Activated naive CD8-positive, alpha-beta T cell treated with anti-CD3 and anti-CD28 coated beads for 36 hours (primary cell): Measurements from ENCODE around the gene CDCA3. TPM values are rescaled to one million over a fixed set of nuclear protein-coding genes. Genes with fewer than 3 reads are reported as not detected.

ENCODE experiments used
- DNase-seq: peaks from one replicate; pipeline ENCODE4 v3.0.0; 2021
- H3K27ac Mint-ChIP-seq: one replicate; pipeline ENCODE4 v1.8.0; 2022; ENCODE audit warnings: mild to moderate bottlenecking, moderate library complexity, mixed read lengths
- H3K27me3 Mint-ChIP-seq: one replicate; pipeline ENCODE4 v1.8.0; 2022; ENCODE audit warnings: mild to moderate bottlenecking, mixed read lengths
- H3K36me3 Mint-ChIP-seq: one replicate; pipeline ENCODE4 v1.8.0; 2021; ENCODE audit warnings: mild to moderate bottlenecking, mixed read lengths
- H3K4me1 Mint-ChIP-seq: one replicate; pipeline ENCODE4 v1.8.0; 2021; ENCODE audit warnings: mixed read lengths
- H3K4me3 Mint-ChIP-seq: one replicate; pipeline ENCODE4 v1.8.0; 2022; ENCODE audit warnings: mild to moderate bottlenecking, moderate library complexity, mixed read lengths
- H3K9me3 Mint-ChIP-seq: one replicate; pipeline ENCODE4 v1.8.0; 2022; ENCODE audit warnings: mixed read lengths
- total RNA-seq, 2 experiments: library from RNA; stranded (reverse); gene quantifications; one replicate each; pipeline ENCODE4 v1.2.3, GENCODE V29; 2021

The CDCA3 gene
- total RNA-seq, 2 experiments from 2014 or later: 62.5 to 64.0 TPM

DNA sequence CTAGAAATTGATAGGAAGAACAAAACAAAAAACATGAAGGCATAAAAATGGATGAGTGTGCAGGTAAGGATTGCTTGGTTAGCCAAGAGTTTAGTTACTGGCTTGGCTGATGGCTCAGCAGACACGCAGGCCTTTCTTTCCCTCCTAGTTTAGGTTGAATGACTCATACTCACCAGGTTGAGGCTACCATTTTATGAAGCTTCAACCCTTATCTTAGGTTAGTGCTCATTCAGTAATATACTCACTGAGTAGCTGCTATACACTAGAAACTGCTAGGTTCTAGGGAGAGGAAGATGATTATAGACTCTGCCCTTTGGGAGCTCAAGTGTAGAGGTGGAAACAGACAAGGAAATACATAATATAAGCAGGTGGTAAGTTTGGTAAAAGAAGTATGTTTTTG is 16.8 kb downstream of the CDCA3 start:
- Mint-ChIP-seq H3K27me3 (peaks cover 9% of the 10 kb centered on the region), H3K36me3 (no peaks in the 10 kb centered on the region), H3K9me3 (no peaks in the 10 kb centered on the region), H3K4me1 (peaks cover 2% of the 10 kb centered on the region), H3K27ac (no peak overlapping the region), H3K4me3 (no peak overlapping the region)
- DNase-seq: no peak

DNA sequence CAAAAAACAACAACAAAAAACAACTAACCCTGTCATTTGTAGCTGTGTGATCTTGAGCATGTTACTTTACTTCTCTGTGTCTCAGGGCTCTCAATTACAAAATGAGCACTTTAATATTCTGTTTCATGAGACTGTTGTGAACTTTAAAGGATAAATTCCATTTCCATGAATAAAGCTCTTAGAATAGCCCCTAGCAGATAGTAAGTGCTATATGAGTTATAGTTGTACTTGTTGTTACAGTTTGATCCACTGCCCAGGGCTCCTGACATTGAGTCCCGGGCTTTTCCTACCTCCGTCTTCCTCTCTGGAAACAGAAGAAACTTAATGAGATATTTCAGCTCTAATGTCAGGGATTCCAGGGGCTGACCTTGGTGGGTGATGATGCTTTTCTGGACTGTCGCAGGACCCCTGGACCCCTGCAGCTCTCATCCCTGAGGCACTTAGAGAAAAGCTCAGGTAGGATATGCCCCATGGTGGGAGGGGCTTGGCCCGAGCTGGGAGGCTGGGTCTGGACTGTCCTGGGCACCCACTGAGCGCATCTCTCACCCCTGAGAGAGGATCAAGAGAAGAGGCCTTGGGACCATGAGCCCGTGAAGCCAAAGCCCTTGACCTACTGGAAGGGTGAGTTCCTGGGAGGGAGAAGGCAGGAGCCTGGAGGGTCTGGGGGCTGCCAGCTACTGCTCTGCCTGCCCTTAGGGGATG is 17.7 kb downstream of the CDCA3 start:
- peaks cover 8% of the 10 kb centered on the region for H3K4me1 Mint-ChIP-seq
- peaks cover 15% of the 10 kb centered on the region for H3K27me3 Mint-ChIP-seq

DNA sequence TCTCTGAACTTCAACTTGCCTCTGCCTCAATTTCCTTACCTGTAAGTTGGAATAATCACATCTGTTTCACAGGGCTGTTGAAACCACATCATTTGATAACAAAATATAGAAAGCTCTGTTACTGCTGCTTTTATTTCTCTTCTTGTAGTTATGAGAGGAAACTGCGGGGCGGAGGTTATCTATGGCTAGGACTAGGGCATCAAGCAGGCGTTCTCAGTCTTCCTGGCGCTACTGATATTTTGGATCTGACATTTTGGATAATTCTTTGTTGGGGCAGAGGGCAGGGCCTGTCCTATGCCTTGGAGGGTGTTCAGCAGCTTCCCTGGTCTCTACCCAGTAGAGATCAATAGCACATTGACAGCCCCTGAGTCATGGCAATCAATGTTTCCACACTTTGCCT is 19.0 kb downstream of the CDCA3 start:
- Mint-ChIP-seq H3K36me3 (no peaks in the 10 kb centered on the region), H3K27ac (no peak overlapping the region), H3K9me3 (no peaks in the 10 kb centered on the region), H3K27me3 (peaks cover 26% of the 10 kb centered on the region), H3K4me1 (peaks cover 12% of the 10 kb centered on the region), H3K4me3 (no peak overlapping the region)
- no peak for DNase-seq

More for the DNA sequence above, 17.7 kb downstream of the CDCA3 start:
- no peak overlapping the region for H3K27ac Mint-ChIP-seq
- no peaks in the 10 kb centered on the region for H3K9me3 Mint-ChIP-seq
- H3K4me3 Mint-ChIP-seq: no peak overlapping the region
- DNase-seq: no peak
- H3K36me3 Mint-ChIP-seq: no peaks in the 10 kb centered on the region

DNA sequence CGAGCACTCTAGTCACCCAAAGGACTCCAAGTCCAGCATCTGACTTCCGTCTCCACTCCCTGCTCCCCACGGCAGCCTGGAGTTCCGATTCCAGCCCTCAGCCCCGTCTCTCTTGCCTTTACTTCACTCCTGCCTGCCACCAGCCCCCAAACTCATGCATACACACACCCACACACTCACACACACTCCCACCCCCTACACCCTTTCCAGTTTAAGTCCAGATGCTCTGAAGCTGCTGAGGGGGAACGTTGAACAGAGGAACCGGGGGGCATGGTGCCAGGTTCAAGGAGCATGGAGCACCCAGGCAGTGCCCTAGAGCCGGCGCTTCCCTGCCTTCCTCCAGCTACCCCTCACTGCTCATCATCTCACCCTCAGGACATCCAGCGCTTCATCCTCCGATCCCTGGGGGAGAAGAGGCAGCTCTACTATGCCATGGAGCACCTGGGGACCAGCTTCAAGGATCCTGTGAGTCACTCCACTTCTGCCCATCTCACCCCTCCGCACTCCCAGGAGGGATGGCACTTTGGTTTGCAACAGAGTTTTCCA is 19.6 kb downstream of the CDCA3 start:
- Mint-ChIP-seq H3K9me3 (no peaks in the 10 kb centered on the region), H3K4me1 (peaks cover 12% of the 10 kb centered on the region), H3K36me3 (no peaks in the 10 kb centered on the region), H3K4me3 (no peak overlapping the region), H3K27ac (no peak overlapping the region), H3K27me3 (peaks cover 32% of the 10 kb centered on the region)
- no peak for DNase-seq

DNA sequence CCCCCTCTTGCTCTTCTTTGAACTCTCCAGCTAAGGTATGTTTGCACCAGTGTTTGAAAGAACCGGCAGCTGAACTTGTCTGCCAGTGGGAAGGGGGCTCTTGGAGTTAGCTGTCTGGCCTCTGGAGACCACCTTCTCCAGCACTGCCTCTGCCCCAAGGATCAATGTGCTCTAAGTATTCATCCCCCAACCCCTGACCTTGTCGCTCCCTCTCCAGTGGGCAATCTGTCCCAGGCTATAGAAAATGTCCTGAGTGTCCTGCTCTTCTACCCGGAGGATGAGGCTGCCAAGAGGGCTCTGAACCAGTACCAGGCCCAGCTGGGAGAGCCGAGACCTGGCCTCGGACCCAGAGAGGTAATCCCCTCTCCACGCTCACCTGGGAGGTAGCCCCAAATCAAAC is 20.1 kb downstream of the CDCA3 start:
- H3K9me3 Mint-ChIP-seq: no peaks in the 10 kb centered on the region
- no peak for DNase-seq
- no peaks in the 10 kb centered on the region for H3K36me3 Mint-ChIP-seq
- H3K27ac Mint-ChIP-seq: no peak overlapping the region
- peaks cover 12% of the 10 kb centered on the region for H3K4me1 Mint-ChIP-seq
- H3K4me3 Mint-ChIP-seq: no peak overlapping the region
- peaks cover 37% of the 10 kb centered on the region for H3K27me3 Mint-ChIP-seq

GRCh38 chr12:6830286-6830890 is 20.7 kb downstream of the CDCA3 start:
- no peak for DNase-seq
- H3K4me3 Mint-ChIP-seq: no peak overlapping the region
- H3K27ac Mint-ChIP-seq: no peak overlapping the region
- no peaks in the 10 kb centered on the region for H3K9me3 Mint-ChIP-seq
- peaks cover 41% of the 10 kb centered on the region for H3K27me3 Mint-ChIP-seq
- H3K36me3 Mint-ChIP-seq: no peaks in the 10 kb centered on the region
- peaks cover 16% of the 10 kb centered on the region for H3K4me1 Mint-ChIP-seq

- Mint-ChIP-seq H3K9me3 (no peaks in the 10 kb centered on the region), H3K27me3 (peaks cover 48% of the 10 kb centered on the region), H3K36me3 (no peaks in the 10 kb centered on the region), H3K4me1 (peaks cover 17% of the 10 kb centered on the region), H3K4me3 (peak overlapping the region; percentile 84), H3K27ac (no peak overlapping the region)
- DNase-seq: no peak
Observed at GRCh38 chr12:6829536-6830220, 21.4 kb downstream of the CDCA3 start.

- Mint-ChIP-seq H3K27ac (peak overlapping the region; percentile 51), H3K4me3 (peak overlapping the region; percentile 84), H3K36me3 (no peaks in the 10 kb centered on the region), H3K4me1 (peaks cover 17% of the 10 kb centered on the region), H3K27me3 (peaks cover 53% of the 10 kb centered on the region), H3K9me3 (no peaks in the 10 kb centered on the region)
- DNase-seq: peak; percentile 47
Observed at GRCh38 chr12:6828781-6829535, 22.1 kb downstream of the CDCA3 start.

- peaks cover 58% of the 10 kb centered on the region for H3K27me3 Mint-ChIP-seq
- H3K36me3 Mint-ChIP-seq: no peaks in the 10 kb centered on the region
- H3K9me3 Mint-ChIP-seq: no peaks in the 10 kb centered on the region
- peak; percentile 46 for DNase-seq
- peak within 1 kb of the TSS; percentile 51 for H3K27ac Mint-ChIP-seq
- H3K4me3 Mint-ChIP-seq: peak within 1 kb of the TSS; percentile 84
- H3K4me1 Mint-ChIP-seq: peaks cover 17% of the 10 kb centered on the region
Observed at GRCh38 chr12:6827982-6828780, 22.9 kb downstream of the CDCA3 start, which contains the start of gene P3H3. P3H3 (plus strand) TSS chr12:6828407; CDS start chr12:6828441, 34 bp downstream.

DNA sequence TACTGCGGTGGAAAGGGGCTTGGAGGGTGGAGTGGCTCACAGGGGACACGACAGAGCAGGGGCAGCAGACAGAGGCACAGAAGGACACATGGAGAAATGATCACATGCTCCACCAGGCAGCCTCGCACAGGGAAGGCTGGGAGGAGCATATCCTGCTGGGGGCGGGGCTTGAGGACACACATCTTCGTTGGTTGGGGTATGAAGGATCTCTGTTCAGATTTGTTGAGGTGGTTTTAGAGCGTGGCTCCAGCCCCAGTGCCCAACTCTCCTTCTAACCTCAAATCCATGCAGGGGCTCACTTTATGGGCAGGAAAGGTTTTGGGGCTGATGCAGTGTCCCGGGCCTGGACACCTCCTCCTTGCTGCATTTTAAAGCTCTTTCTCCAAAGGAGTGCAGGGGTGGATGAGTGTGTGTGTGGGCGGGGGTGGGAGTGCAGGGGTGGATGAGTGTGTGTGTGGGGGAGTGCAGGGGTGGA is 23.6 kb downstream of the CDCA3 start:
- Mint-ChIP-seq H3K27ac (no peak overlapping the region), H3K9me3 (no peaks in the 10 kb centered on the region), H3K27me3 (peaks cover 65% of the 10 kb centered on the region), H3K4me1 (peaks cover 17% of the 10 kb centered on the region), H3K36me3 (no peaks in the 10 kb centered on the region), H3K4me3 (peak overlapping the region; percentile 38)
- DNase-seq: peak; percentile 42

DNA sequence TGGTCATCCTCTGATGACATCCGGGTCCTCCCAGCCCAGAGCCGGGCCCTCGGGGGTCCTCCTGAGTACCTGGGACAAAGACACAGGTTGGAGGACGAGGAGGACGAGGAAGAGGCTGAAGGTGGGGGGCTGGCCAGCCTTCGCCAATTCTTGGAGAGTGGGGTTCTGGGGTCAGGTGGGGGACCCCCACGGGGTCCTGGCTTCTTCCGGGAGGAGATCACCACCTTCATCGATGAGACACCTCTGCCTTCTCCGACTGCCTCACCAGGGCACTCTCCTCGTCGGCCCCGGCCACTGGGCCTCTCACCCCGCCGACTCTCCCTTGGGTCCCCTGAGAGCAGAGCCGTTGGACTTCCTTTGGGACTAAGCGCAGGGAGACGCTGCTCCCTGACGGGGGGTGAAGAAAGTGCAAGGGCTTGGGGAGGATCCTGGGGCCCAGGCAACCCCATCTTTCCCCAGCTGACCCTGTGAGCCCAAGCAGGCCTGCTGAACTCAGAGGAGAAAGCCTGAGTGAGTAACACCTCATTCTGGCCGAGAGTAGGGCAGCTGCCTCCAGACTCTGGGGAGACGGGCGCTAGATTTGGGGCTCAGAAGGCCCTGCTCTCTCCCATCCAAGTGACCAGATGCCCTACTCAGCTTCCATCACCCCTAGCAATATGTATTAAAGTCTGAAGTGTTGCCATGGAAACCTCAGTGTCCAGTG is 24.2 kb downstream of the CDCA3 start:
- Mint-ChIP-seq H3K36me3 (no peaks in the 10 kb centered on the region), H3K27ac (no peak overlapping the region), H3K4me3 (peak overlapping the region; percentile 38), H3K27me3 (peaks cover 71% of the 10 kb centered on the region), H3K9me3 (no peaks in the 10 kb centered on the region), H3K4me1 (peaks cover 19% of the 10 kb centered on the region)
- no peak for DNase-seq

DNA sequence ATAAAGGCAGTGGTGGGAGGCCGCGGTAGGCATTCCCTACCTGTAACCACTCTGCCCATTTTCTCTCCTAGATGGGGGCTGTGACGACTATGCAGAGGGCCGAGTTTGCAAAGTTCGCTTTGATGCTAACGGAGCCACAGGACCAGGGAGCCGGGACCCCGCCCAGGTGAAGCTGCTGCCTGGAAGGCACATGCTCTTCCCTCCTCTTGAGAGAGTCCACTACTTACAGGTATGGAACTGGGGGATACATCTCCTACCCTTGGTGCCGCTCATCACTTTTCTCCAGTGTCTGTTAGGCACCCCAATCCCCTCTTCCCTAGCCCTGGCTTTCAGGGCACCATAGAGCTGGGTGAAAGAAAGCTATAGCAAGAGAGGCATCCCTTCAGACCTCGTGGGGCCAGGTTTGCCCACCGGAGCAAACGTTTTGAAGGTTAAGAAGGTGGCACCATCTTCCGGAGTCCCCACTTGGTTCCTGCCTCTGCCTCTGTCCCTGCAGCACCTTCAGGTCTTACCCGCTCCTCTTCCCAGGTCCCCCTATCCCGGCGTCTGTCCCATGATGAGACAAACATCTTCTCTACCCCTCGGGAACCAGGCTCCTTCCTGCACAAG is 24.9 kb downstream of the CDCA3 start:
- H3K27me3 Mint-ChIP-seq: peaks cover 75% of the 10 kb centered on the region
- no peak overlapping the region for H3K27ac Mint-ChIP-seq
- no peaks in the 10 kb centered on the region for H3K36me3 Mint-ChIP-seq
- H3K9me3 Mint-ChIP-seq: no peaks in the 10 kb centered on the region
- peaks cover 21% of the 10 kb centered on the region for H3K4me1 Mint-ChIP-seq
- DNase-seq: no peak
- H3K4me3 Mint-ChIP-seq: no peak overlapping the region

- Mint-ChIP-seq H3K36me3 (no peaks in the 10 kb centered on the region), H3K27ac (no peak overlapping the region), H3K4me1 (peaks cover 25% of the 10 kb centered on the region), H3K9me3 (no peaks in the 10 kb centered on the region), H3K4me3 (no peak overlapping the region), H3K27me3 (peaks cover 77% of the 10 kb centered on the region)
- DNase-seq: peak; percentile 76
Observed at GRCh38 chr12:6825398-6826124, 25.5 kb downstream of the CDCA3 start.
